HUES6 (cell line): Measurements from ENCODE around the gene JMJD6.
A peak's percentile ranks its signal among the peaks of the same experiment; 100 is the strongest.
"Not testable (repeated sequence)": the region's sequence is repeated elsewhere in the genome, so short reads cannot be mapped to it uniquely, and the experiment has no call there.

ENCODE experiments used
- H3K27ac ChIP-seq: 2 replicates; pipeline ENCODE4 v1.7.0; 2013; ENCODE audit warnings: low read depth, mild to moderate bottlenecking, low read length, inconsistent platforms
- H3K27me3 ChIP-seq: 2 replicates; pipeline ENCODE4 v1.6.1; 2013; ENCODE audit warnings: low read length; ENCODE audit not compliant: control insufficient read depth, insufficient read depth
- H3K36me3 ChIP-seq: 2 replicates; pipeline ENCODE4 v1.6.1; 2013; ENCODE audit warnings: low read length; ENCODE audit not compliant: control insufficient read depth, insufficient read depth
- H3K4me1 ChIP-seq: 2 replicates; pipeline ENCODE4 v1.6.1; 2013; ENCODE audit warnings: low read length; ENCODE audit not compliant: control insufficient read depth, insufficient read depth
- H3K4me3 ChIP-seq: 2 replicates; pipeline ENCODE4 v1.5.1; 2013; ENCODE audit warnings: low read depth, low read length
- H3K9ac ChIP-seq: one replicate; pipeline ENCODE4 v1.6.1; 2013; ENCODE audit warnings: mild to moderate bottlenecking, low read length
- H3K9me3 ChIP-seq: 2 replicates; pipeline ENCODE4 v1.6.1; 2013; ENCODE audit warnings: low read depth, low read length; ENCODE audit not compliant: control insufficient read depth, insufficient read depth

Gene JMJD6

DNA sequence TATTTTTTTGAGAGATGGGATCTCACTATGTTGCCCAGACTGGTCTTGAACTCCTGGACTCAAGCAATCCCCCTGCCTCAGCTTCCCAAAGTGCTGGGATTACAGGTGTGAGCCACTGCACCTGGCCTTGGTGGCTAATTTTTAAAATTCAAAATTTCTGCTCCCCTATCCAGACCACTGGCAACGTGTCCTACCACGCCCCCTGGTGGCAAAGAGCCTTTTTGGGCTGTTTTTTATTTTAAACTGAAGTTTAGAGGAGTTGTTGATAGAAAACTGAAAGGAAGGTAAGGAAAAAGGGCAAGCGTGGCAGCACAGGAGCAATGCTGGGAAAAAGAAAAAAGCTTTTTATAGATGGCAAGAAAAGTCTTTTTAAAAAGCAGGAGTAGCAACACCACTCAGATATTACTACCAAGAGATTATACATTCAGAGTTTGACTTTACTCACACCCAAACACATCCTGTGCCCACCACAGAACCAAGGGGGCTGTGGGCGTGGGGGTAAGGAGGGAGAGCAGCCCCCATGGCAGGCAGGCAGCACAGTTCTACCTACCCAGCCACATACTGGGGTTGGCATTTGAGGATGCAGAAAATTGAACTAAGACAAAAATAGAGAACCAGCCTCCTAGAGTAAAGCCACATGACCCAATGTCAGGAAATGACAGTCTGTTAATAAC, 11.4 kb downstream of the JMJD6 start:
- H3K9me3 ChIP-seq, result no peaks in the 10 kb centered on the region
- peaks cover 4% of the 10 kb centered on the region for H3K27me3 ChIP-seq
- no peak overlapping the region for H3K27ac ChIP-seq
- H3K4me3 ChIP-seq, result no peak overlapping the region
- peaks cover 48% of the 10 kb centered on the region for H3K36me3 ChIP-seq
- no peak overlapping the region for H3K9ac ChIP-seq
- peaks cover 8% of the 10 kb centered on the region for H3K4me1 ChIP-seq

DNA sequence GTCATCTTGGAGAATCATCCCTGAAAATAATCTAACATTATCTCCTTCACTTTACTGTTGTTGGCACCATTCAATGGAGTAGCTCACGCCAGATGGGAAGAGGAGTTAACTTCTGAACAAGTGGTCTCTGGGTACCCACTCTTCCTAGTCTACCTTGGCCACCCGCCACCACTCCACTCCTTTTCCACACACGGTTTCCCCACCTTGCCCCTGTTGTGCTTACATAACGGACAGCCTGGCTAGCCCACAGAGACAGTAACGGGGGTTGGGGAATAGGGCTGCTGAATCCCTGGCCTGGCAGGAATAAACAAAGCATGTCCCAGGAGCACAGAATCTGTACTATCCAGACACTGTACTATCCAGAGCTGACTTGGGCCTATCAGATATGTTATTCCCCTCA, 12.1 kb downstream of the JMJD6 start:
- H3K36me3 ChIP-seq, result peaks cover 44% of the 10 kb centered on the region
- no peak overlapping the region for H3K9ac ChIP-seq
- no peaks in the 10 kb centered on the region for H3K9me3 ChIP-seq
- peaks cover 14% of the 10 kb centered on the region for H3K4me1 ChIP-seq
- H3K4me3 ChIP-seq, result no peak overlapping the region
- H3K27me3 ChIP-seq, result peaks cover 10% of the 10 kb centered on the region
- no peak overlapping the region for H3K27ac ChIP-seq

DNA sequence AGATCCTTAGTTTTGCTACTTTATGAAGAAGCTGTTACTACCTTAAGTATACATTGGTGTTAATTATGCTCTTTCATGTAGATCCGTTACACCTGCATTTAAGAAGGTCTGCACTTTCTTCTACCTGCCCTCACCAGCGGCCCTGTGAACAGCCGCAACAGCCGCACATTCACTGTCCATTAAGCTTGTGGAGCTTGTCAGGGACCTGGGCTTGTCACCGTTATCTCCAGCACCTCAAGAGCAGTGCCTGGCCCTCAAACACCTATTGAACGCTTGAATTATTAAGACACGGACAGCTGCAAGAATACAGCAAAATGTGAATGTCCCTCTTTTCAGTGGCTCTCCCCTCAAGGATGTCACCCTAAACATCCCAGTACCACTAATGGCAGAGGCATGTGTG, 12.6 kb downstream of the JMJD6 start:
- no peak overlapping the region for H3K9ac ChIP-seq
- H3K4me1 ChIP-seq, result peaks cover 20% of the 10 kb centered on the region
- no peak overlapping the region for H3K4me3 ChIP-seq
- H3K36me3 ChIP-seq, result peaks cover 38% of the 10 kb centered on the region
- peaks cover 16% of the 10 kb centered on the region for H3K27me3 ChIP-seq
- H3K27ac ChIP-seq, result no peak overlapping the region
- H3K9me3 ChIP-seq, result no peaks in the 10 kb centered on the region

DNA sequence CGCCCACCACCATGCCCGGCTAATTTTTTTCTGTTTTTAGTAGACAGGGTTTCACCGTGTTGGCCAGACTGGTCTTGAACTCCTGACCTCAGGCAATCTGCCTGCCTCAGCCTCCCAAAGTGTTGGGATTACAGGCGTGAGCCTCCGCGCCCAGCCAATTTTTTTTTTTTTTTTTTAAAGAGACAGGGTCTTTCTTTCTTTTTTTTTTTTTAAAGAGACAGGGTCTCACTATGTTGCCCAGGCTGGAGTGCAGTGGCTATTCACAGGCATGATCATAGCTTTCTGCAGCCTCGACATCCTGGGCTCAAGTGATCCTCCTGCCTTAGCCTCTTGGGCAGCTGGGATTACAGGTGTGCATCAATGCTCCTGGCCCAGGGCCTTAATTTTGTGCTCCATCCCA, 14.1 kb downstream of the JMJD6 start:
- Histone ChIP-seq H3K27me3 (peaks cover 23% of the 10 kb centered on the region), H3K4me1 (peaks cover 33% of the 10 kb centered on the region), H3K36me3 (peaks cover 26% of the 10 kb centered on the region)
- H3K9ac ChIP-seq, H3K9me3 ChIP-seq, H3K27ac ChIP-seq, H3K4me3 ChIP-seq: not testable (repeated sequence)

DNA sequence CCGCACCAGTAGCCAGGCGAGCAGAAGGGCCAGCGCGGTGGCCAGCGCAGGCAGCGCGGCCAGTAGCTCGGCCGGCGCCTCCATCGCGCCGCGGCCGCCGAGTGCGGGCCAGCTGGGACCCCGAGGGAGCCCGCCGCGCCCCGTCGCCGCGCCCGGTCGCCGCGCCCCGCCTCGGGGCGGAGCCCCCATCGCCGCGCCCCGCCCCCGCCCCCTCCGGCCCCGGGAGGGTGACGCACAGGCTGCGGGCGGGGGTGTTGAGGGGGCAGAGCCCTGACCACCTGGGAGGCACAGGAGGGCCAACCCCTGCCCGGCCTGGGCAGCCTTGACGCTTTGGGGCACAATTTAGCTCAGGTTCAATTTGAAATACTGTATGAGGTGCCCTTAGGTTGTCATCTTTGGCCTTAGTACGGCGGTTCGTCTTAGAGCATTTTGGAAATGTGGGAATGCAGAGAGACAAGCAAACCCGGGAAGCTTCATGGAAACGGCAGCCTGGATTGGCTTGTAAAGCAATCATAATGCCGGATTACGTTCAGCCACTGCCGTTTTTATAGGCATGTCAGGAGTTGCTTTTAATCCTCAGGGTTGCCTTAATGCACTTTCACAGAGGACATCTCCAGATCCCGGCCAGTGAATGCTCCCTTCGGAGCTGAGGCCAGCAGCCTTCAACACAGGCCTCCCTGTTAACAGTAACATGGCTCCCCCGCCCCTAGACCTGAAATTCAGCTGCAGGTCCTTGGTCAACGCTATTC, 15.4 kb downstream of the JMJD6 start, which contains the start of gene MXRA7:
MXRA7 (minus strand) TSS at position 103 of the 749 bp plus-strand sequence; CDS start at position 84, 19 bp downstream.
- Histone ChIP-seq H3K4me3 (peak within 1 kb of the TSS; percentile 68), H3K27ac (no peak within 1 kb of the TSS), H3K27me3 (peaks cover 23% of the 10 kb centered on the region), H3K9me3 (no peaks in the 10 kb centered on the region), H3K4me1 (peaks cover 33% of the 10 kb centered on the region), H3K36me3 (peaks cover 14% of the 10 kb centered on the region), H3K9ac (peak within 1 kb of the TSS; percentile 75)

DNA sequence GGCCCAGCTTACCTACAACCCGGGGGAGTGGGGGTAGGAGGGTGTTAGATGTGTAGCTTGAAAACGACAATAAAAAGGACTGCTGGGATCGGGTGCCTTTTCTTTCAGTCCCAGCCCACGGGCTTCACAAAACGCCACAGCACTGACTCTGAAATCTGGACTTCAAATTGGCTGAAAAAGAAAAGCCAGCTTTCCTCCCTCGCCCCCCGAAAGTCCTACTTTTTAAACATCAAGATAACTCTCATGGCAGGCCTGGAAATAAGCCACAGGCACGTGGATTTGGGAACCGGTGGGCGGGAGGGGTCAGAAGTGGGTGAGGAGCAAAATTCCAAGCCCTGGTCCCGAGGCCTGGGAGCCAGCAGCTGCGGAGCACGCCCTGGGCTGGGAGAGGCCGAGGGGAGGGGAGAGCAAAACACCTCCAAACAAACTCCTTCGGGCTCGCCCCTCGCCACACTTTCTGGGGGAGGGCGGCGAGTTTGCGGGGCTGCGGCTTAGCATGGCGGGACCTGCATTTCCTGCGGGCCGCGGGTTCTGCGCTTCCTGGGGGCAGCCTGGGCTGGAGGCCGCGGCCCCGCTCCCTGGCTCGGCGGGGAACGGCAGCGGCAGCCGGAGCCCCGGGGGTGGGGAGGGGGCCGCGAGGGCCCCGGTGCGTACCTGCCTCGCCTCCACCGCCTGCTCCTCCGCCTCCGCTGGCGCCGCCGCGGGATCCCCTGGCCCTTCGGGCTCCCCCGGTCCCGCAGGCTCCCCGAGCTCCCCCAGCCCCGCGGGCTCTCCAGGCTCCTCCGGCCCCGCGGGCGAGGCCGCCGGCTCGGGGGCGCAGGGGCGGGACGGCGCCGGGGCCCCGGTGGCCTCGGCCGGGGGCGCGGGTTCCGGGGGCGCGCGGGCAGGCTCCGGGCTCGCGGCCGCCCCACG, 16.2 kb downstream of the JMJD6 start:
- H3K4me1 ChIP-seq, result peaks cover 33% of the 10 kb centered on the region
- H3K27me3 ChIP-seq, result peaks cover 23% of the 10 kb centered on the region
- H3K9ac ChIP-seq, result peak overlapping the region; percentile 75
- not testable (repeated sequence) for H3K9me3 ChIP-seq, H3K36me3 ChIP-seq, H3K27ac ChIP-seq
- peak overlapping the region; percentile 68 for H3K4me3 ChIP-seq

DNA sequence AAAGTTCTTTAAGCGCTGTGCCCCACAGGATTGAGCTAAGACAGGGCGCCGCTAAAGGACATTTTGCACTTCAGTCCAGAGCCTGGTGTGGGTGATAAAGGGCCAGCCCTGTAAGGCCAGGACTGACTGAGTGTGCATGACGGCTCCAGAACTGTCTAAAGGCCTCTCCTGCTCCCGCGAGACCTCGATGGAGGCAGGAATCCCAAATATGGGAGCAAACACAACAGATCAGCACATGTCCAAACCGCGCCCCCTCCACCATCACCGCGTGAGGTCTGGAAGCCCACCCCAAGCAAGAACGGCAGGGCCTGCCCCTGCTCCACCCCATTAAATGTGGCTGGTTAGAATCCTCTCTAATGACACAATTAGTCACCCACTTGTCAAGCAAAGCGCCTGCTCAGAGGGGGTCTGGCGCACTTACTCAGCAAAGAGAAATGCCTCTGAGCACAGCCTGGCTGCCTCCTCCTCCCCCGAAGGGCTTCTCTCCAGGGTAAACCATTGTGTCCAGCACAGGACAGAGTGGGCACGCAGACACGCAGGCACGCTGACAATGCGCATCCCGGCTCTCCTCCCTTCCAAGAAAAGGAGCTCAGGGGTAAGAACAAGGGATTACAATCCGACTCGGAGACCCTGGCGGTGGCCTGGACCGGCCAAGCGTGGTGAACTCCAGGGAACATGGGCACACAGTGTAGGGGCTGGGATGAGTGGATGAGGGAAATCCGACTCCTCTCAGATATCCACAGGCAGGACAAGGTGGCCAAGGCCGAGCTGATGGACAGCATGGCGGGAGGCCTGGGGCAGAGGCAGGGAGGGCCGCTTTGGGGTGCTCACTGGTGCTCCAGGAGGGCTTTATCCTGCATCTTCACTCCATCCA, 17.1 kb downstream of the JMJD6 start:
- Histone ChIP-seq H3K27me3 (peaks cover 23% of the 10 kb centered on the region), H3K27ac (no peak overlapping the region), H3K36me3 (peaks cover 5% of the 10 kb centered on the region), H3K9me3 (no peaks in the 10 kb centered on the region), H3K9ac (peak overlapping the region; percentile 75), H3K4me1 (peaks cover 33% of the 10 kb centered on the region), H3K4me3 (peak overlapping the region; percentile 68)

DNA sequence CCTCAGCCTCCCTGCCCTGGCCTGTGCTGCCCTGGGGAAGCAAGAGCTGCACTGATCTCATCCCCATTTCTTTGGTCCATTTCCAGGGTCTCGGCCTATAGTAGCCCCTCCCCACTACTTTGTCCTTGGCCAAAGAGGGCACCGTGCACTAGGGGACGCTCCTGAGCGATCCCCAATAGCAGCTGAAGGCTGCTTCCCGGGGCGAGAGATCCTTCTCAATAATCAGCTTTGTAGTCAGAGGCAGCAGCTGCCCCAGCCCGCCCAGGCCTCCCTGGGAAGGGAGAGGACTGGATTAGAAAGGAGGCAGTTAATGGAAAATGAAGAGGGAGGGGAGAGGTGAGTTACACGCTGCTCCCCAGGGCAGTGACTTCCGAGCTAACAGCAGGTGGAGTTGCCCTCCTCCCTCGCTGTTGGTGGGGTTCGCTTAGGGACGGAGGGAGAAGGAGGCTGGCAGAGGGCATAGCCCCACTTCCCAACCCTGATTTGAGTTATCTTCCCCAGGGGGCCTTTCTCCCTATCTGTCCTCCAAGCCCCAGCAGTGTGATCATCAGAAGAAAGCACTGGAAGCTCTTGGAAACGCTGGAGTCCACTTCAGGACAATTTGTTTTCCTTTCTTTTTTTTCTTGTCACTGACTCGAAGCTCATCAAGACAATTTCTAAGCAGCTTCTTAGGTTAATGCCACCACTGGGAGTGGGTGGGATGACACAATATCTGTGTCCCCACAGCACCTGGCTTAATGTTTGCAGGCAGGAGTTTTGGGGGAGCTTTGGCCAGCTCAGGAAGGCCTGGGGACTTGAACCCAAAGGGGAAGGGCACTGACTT, 18.2 kb downstream of the JMJD6 start:
- H3K36me3 ChIP-seq, result no peaks in the 10 kb centered on the region
- H3K27me3 ChIP-seq, result peaks cover 23% of the 10 kb centered on the region
- H3K9me3 ChIP-seq, result no peaks in the 10 kb centered on the region
- H3K4me1 ChIP-seq, result peaks cover 33% of the 10 kb centered on the region
- no peak overlapping the region for H3K27ac ChIP-seq
- H3K9ac ChIP-seq, result peak overlapping the region; percentile 31
- H3K4me3 ChIP-seq, result peak overlapping the region; percentile 68

DNA sequence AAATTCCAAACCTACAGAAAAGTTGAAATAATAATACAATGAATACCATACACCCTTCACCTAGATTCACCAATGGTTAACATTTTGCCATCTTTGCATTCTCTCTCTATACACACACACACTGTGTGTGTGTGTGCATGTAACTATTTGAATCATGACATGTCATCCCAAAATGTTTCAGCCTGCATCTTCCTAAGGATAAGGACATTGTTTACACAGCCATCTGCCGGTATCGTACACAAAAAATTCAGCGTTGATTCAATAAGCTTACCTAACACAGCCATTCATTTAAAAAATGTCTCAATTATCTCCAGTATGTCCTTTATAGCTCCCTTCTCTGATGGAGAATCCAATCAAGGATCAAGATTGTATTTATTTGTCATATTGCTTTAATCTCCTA, 19.6 kb downstream of the JMJD6 start:
- Histone ChIP-seq H3K4me3 (no peak overlapping the region), H3K27ac (no peak overlapping the region), H3K9me3 (no peaks in the 10 kb centered on the region), H3K27me3 (peaks cover 23% of the 10 kb centered on the region), H3K36me3 (no peaks in the 10 kb centered on the region), H3K4me1 (peaks cover 35% of the 10 kb centered on the region), H3K9ac (no peak overlapping the region)
